HG02623 (cell line): ENCODE data around the gene GHRH.

Source experiments
- ATAC-seq: cut with Tn5 transposase; IDR thresholded peaks from one replicate; pipeline ENCODE4 v1.9.1; 2021; ENCODE audit warnings: moderate library complexity; ENCODE audit not compliant: unreplicated experiment

GHRH gene

DNA sequence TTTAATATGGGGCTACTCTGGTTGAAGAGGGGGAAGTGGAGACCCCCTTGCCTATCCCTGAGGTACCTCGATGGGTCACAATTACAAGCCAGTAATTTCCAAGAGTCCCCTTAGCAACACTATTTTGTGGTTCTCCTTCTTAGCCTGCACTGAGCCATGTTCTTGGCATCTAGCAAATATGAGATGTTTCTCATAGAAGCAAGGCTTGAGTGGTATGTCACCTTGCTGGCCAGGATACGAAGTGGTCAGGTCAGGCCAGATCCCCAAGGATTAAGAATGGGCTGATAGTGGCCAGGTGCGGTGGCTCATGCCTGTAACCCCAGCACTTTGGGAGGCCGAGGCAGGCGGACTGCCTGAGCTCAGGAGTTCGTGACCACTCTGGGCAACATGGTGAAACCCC lies 2.1 kb upstream of the GHRH start:
- ATAC-seq, result no peak

GRCh38 chr20:37262505-37262904 lies 891 bp upstream of the GHRH start:
- ATAC-seq, result no peak

- ATAC-seq, result no peak
Observed at GRCh38 chr20:37260923-37261322, 691 bp downstream of the GHRH start.

GRCh38 chr20:37259865-37260264 lies 1.7 kb downstream of the GHRH start:
- ATAC-seq, result no peak

DNA sequence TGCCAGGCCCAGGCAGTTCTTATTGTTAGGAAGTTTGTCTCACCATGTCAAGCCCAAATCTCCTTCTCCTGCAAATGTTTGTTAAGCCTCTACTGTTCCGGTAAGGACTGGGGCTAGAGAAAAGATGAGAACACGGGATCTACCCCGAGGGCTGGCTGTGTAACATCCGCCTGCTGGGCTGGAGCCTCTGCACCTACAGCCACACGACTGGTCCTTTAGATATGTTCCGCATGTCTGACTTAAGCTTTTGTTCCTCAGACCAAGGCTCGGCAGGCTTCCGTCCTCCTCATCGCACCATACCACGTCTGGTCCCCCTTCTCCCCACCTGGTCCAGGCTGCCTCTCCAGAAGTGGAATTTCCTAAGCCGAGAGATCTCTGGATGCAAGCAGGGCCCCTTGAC lies 2.6 kb downstream of the GHRH start:
- no peak for ATAC-seq

GRCh38 chr20:37257988-37258387 lies 3.6 kb downstream of the GHRH start:
- ATAC-seq, result no peak

DNA sequence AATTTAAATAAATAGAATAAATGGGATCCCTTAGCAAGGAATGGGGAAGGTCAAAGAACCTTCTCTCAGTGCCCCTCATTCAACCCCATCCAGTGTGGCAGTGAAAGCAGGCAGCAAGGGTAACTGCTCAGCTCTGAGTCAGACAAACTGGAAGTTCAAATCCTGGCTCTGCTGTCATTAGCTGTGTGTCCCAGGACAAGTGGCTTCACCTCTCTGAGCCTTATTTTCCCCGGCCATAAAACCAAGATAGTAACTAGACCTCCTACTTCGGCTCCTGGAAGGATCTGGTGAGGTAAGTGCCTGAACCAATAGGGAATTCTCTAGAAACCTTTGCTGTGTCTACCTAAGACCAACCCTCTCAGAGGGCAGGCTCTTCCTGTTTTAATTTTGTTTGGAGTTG lies 4.1 kb downstream of the GHRH start:
- no peak for ATAC-seq

DNA sequence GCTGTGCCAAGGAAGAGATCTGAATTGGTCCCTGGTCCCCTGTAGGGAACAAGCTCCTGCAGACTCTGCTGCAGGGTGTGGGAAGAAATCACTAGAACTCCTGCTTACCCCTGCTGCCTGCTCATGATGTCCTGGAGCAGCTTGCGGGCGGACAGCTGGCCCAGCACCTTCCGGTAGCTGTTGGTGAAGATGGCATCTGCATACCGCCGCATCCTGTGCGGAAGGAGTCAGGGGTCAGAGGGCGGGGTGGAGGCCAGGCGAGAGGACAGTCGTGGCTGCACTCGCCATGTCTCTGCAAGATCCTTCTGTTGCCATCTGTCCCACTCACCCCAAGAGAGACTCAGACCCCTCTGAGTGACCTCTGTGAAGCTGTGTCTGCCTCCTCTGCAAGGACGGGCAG lies 5.3 kb downstream of the GHRH start:
- no peak for ATAC-seq

DNA sequence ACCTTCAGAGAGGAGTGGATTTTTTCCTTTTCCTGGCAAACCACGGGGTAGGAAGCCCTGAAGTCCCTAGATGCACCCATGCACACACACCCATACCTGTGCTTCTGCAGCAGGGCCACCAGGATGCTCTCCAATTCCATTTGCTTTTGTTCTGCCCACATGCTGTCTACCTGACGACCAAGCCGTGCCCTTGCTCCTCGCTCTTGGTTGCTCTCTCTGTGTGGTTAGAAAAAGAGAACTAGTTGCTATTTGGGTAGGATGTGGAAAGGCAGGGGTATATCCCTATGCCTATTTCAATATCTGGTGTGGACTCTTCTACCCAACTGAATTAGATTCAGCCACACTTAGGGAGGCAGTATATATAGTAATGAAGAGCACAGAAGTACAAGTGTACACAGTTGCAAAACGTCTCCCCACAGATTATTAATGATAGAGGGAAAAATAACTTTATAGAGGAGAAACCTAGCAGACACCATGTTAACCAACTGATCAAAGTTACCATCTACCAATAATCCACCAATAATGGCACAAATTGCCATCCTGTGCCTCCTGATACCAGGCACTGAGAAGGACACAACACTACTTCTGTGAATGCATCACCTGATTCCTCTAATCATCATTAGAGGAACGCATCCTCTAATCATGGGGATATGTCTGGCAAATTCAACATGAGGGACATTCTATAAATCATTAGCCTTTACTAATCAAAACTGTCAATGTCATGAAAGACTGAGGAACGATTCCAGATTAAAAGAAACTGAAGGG lies 7.3 kb downstream of the GHRH start:
- ATAC-seq, result no peak

DNA sequence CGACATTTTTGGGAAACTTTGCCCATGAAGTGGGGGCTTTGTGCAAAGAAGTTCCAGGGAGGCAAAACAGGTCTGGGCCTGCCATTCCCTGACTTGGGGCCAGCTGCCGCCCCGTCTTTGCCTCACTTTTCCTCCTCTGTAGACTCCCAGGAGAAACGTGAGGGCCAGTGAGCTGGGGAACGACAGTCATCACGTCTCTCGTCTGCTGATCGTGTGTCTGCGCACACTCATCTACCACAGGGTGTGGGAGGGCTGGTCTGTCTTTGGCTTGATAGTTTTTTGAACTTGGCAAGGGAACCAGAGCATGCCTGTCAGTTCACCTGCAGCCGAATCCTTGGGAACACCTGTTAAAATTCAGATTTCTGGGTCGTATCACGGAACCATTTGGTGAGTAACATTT lies 8.5 kb downstream of the GHRH start:
- no peak for ATAC-seq

DNA sequence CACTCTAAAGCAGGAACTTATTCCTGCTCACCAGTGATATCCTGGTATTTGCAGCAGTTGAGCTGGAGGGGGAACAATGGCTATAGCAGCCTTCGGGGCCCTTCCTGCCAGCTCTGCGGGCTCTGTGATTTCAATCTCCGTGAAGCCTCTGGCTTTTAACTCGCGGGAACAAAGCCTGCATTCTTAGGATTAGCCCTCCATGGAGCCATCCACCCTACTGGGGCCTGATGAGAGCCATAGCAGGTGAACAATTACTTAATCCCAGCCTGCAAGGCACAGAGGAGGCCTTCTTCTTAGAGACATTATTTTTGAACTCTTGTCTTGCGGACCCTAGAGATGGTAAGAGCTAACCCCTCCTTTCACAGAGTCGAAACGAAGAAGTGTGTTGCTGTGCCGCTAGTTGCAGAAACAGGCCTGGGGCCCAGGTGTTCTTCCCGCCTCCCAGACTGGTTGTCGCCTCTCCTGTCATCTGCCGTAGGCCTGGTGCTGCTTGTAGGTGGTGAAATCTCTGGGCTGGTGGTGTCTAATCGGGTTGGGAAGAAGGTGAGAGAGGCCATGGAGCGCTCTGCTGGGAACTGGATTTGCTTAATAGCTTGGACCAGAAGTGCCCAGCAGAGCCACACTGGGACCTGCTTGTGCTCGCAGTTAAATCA lies 9.7 kb downstream of the GHRH start:
- ATAC-seq, result no peak

GRCh38 chr20:37249304-37249703 lies 12.3 kb downstream of the GHRH start:
- ATAC-seq, result no peak

GRCh38 chr20:37247547-37247946 lies 14.1 kb downstream of the GHRH start:
- no peak for ATAC-seq

GRCh38 chr20:37246736-37247135 lies 14.9 kb downstream of the GHRH start:
- ATAC-seq, result no peak

DNA sequence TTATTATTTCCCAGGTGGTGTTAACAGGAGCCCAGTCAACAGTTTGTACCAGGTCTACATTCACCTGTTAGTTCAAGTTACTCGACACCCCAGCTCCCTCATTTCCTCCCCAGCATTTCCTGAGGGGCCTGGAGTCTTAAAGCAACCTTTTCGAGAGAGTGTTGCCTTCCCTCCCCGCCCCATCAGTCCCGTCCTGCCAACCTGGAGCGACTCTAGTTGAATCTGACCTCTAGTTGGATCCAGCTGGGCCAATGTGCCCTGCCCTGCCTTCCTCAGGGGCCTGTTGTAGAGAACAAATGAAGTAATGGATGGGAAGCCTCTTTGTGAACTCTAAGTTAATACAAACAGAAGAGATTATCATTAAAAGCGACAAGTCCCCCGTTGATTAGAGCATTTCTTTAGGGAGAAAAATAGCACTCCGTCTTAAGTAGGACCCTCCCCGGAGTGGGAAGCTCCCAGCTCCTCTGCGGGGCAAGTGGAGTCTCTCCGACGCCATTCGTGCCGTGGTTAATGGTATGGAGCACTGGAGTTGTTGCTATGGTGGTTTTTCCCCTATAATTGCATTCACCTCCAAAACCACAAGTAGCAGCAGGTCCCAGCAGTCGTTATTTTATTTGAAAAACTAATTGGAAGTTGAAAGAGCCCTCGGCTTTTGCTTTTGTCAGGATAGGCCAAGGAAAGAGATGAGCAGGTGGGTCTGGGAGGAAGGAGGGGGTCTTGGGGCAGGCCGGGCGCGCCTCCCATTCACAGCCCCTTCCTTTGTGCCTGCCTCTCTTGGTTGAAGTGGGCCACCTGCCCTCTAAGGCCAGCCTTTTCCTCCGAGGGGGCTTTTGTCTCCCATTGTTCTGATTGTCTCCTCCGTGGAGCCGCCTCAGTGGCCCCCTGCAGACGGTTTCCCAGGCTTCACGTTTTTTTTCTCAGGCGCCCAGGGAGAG lies 16.1 kb downstream of the GHRH start:
- no peak for ATAC-seq

GRCh38 chr20:37244572-37244957 lies 17.0 kb downstream of the GHRH start:
- no peak for ATAC-seq

- no peak for ATAC-seq
Observed at GRCh38 chr20:37243937-37244571, 17.6 kb downstream of the GHRH start.

- ATAC-seq, result no peak
Observed at GRCh38 chr20:37243076-37243936, 18.3 kb downstream of the GHRH start.

GRCh38 chr20:37242503-37242902 lies 19.1 kb downstream of the GHRH start:
- ATAC-seq, result no peak

DNA sequence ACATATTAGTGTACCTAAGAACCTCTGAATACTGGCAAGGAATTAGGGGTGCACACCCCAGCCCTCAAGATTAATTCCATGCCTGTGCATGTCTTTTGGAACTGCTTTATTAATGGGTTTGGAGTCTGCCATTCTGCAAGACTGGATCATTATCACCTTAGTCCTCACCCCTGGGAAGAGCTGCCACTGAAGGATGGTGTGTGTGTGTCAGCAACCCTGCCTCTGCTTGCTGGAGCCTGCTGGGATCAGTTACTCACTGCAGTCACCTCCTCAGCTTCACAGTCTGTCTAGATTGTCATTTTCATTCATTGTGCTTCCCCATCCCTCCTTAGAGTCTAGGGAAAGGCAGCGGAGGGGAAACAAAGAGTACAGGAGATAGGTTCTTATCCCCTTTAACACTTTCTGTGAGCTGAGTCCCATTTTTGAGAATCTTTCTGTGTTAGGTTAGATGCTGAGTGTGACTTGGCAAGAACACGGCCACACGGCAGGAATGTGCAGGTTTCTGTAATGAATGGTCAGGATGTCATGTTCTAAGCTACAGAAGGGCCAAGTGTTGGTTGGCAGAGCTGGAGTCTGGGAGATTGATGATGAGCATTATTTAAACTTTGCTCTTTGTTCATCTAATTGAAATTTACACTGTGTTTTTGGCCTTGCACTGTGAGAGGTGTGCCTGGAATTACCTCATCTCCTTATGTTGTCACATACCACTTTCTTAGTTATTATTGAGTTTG lies 21.1 kb downstream of the GHRH start:
- ATAC-seq, result no peak
